Measurements from ENCODE around the gene TMEM87B. TPM values are rescaled to one million over a fixed set of nuclear protein-coding genes. Genes with fewer than 3 reads are reported as not detected.

The TMEM87B gene
- total RNA-seq, 2 experiments from 2014 or later = 13.9 to 22.8 TPM

GRCh38 chr2:112006076-112006410 is 49.0 kb upstream of the TMEM87B start:
- DNase-seq (ENCODE audit: low spot score) = no peak
- Histone ChIP-seq H3K4me2 (ENCODE audit: low read length) (no peak overlapping the region), H2AFZ (ENCODE audit: low read length) (no peak overlapping the region), H3K27ac (ENCODE audit: low read depth, low read length, poor library complexity, severe bottlenecking) (no peak overlapping the region), H4K20me1 (ENCODE audit: insufficient read depth, low read length) (no peaks in the 10 kb centered on the region), H3K9me2 (ENCODE audit: insufficient read depth, low read length) (no peaks in the 10 kb centered on the region), H3K4me1 (ENCODE audit: insufficient read depth, low read length, poor library complexity, severe bottlenecking) (peaks cover 23% of the 10 kb centered on the region), H3K36me3 (ENCODE audit: insufficient read depth, low read length) (no peaks in the 10 kb centered on the region), H3K4me3 (ENCODE audit: low read depth, low read length, poor library complexity, severe bottlenecking) (no peak overlapping the region), H3K9me3 (ENCODE audit: low read length) (no peaks in the 10 kb centered on the region), H3K79me2 (ENCODE audit: insufficient read depth, low read depth, low read length) (no peaks in the 10 kb centered on the region)
- TF ChIP-seq CTCF (conservative IDR thresholded peaks at IDR 0.05; ENCODE audit: low read length) = no peak
- TF ChIP-seq EZH2phosphoT487 (IDR thresholded peaks at IDR 0.05; ENCODE audit: borderline replicate concordance, low read depth, low read length) = no peak
- no TSS peak for BruUV-seq (replicated peaks)
- CTCF ChIA-PET (ENCODE audit: unreplicated experiment) = no interaction called here
- intact Hi-C loops (cut with micrococcal nuclease; ENCODE audit: unreplicated experiment) = no loop called here
- POLR2A ChIA-PET = no interaction called here

- Histone ChIP-seq H2AFZ (ENCODE audit: low read length) (no peak overlapping the region), H3K4me1 (ENCODE audit: insufficient read depth, low read length, poor library complexity, severe bottlenecking) (peaks cover 13% of the 10 kb centered on the region), H3K79me2 (ENCODE audit: insufficient read depth, low read depth, low read length) (no peaks in the 10 kb centered on the region), H3K9me3 (ENCODE audit: low read length) (no peaks in the 10 kb centered on the region), H3K4me3 (ENCODE audit: low read depth, low read length, poor library complexity, severe bottlenecking) (no peak overlapping the region), H3K4me2 (ENCODE audit: low read length) (no peak overlapping the region), H4K20me1 (ENCODE audit: insufficient read depth, low read length) (no peaks in the 10 kb centered on the region), H3K9me2 (ENCODE audit: insufficient read depth, low read length) (no peaks in the 10 kb centered on the region), H3K36me3 (ENCODE audit: insufficient read depth, low read length) (no peaks in the 10 kb centered on the region), H3K27ac (ENCODE audit: low read depth, low read length, poor library complexity, severe bottlenecking) (no peak overlapping the region)
- no TSS peak for BruUV-seq (replicated peaks)
- ChIA-PET CTCF (ENCODE audit: unreplicated experiment) (no interaction called here), POLR2A (interaction anchor here (0.7 kb wide), 1 partner anchor 244 kb away, joined by 3 read pairs; no protein-coding TSS in a partner anchor)
- TF ChIP-seq EZH2phosphoT487 (IDR thresholded peaks at IDR 0.05; ENCODE audit: borderline replicate concordance, low read depth, low read length) (no peak), CTCF (conservative IDR thresholded peaks at IDR 0.05; ENCODE audit: low read length) (no peak)
- DNase-seq (ENCODE audit: low spot score) = no peak
- intact Hi-C loops (cut with micrococcal nuclease; ENCODE audit: unreplicated experiment) = no loop called here
Measured at GRCh38 chr2:112007493-112007892, 47.6 kb upstream of the TMEM87B start.

GRCh38 chr2:112008910-112009485 is 46.1 kb upstream of the TMEM87B start:
- Histone ChIP-seq H2AFZ (ENCODE audit: low read length) (no peak overlapping the region), H3K27ac (ENCODE audit: low read depth, low read length, poor library complexity, severe bottlenecking) (no peak overlapping the region), H4K20me1 (ENCODE audit: insufficient read depth, low read length) (no peaks in the 10 kb centered on the region), H3K9me3 (ENCODE audit: low read length) (no peaks in the 10 kb centered on the region), H3K4me1 (ENCODE audit: insufficient read depth, low read length, poor library complexity, severe bottlenecking) (peaks cover 9% of the 10 kb centered on the region), H3K4me3 (ENCODE audit: low read depth, low read length, poor library complexity, severe bottlenecking) (no peak overlapping the region), H3K4me2 (ENCODE audit: low read length) (no peak overlapping the region), H3K9me2 (ENCODE audit: insufficient read depth, low read length) (no peaks in the 10 kb centered on the region), H3K36me3 (ENCODE audit: insufficient read depth, low read length) (no peaks in the 10 kb centered on the region), H3K79me2 (ENCODE audit: insufficient read depth, low read depth, low read length) (no peaks in the 10 kb centered on the region)
- no peak for TF ChIP-seq CTCF (conservative IDR thresholded peaks at IDR 0.05; ENCODE audit: low read length)
- TF ChIP-seq EZH2phosphoT487 (IDR thresholded peaks at IDR 0.05; ENCODE audit: borderline replicate concordance, low read depth, low read length) = no peak
- intact Hi-C loops (cut with micrococcal nuclease; ENCODE audit: unreplicated experiment) = no loop called here
- BruUV-seq (replicated peaks) = no TSS peak
- no peak for DNase-seq (ENCODE audit: low spot score)
- ChIA-PET CTCF (ENCODE audit: unreplicated experiment) (no interaction called here), POLR2A (no interaction called here)

Measured in OCI-LY7 (cell line).